ENCODE measurements around the gene MAN2A2.
A peak's percentile ranks its signal among the peaks of the same experiment; 100 is the strongest.
"Not testable (repeated sequence)": the region's sequence is repeated elsewhere in the genome, so short reads cannot be mapped to it uniquely, and the experiment has no call there.

The MAN2A2 gene

GRCh38 chr15:90870354-90871138 lies 32.6 kb upstream of the MAN2A2 start:
- H3K4me1 ChIP-seq (ENCODE audit: control insufficient read depth in 5 of 5, insufficient read depth in 5 of 5, low read length in 5 of 5) = peaks cover 16 to 71% (median 68%) of the 10 kb centered on the region in 5 donors
- H3K9ac ChIP-seq (ENCODE audit: low read length in 5 of 5) = peak overlapping the region; percentile 91 to 99 (median 97)
- no peaks in the 10 kb centered on the region for H3K9me3 ChIP-seq (ENCODE audit: control insufficient read depth in 5 of 5, low read length in 5 of 5)
- peaks cover 0 to 4% (median 2%) of the 10 kb centered on the region in 5 donors for H3K36me3 ChIP-seq (ENCODE audit: control insufficient read depth in 5 of 5, insufficient read depth in 5 of 5, low read length in 5 of 5)
- peak overlapping the region; percentile 100 for H3K27ac ChIP-seq (ENCODE audit: low read depth, low read length)
- no peaks in the 10 kb centered on the region for H3K27me3 ChIP-seq (ENCODE audit: control insufficient read depth in 5 of 5, insufficient read depth in 4 of 5, low read length in 5 of 5)
- H3K4me3 ChIP-seq (ENCODE audit: low read depth in 1 of 5, low read length in 5 of 5) = peak overlapping the region; percentile 66 to 88 (median 83)

DNA sequence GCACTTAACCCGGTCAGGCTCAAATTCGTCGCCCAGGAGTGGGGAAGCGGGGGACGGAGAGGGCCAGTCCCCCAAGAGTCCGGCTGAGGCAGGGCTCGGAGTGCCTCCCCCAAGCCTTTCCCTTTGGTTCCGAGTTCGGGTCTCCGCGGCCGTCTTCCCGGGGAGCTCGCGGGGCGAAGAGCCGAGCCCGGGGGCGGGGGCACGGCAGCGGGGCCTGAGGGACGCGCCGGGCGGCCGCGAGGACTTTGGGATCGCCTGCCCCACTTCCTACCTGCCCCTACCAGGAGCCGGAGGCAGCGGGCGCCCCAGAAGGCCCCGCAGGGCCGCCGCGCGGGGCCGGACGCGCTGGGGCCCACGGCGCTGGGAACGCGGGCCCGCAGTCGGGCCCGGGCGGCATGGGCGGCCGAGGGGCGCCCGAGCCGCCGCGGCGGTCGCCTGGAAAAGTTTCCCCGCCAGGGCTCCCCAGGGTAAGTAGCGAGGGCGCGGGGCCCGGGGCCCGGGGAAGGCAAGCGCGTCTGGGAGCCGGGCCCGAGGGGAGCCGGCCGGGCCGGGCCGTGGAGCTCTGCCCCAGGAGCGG lies 31.9 kb upstream of the MAN2A2 start:
- Histone ChIP-seq H3K27ac (ENCODE audit: low read depth, low read length) (peak overlapping the region; percentile 100), H3K27me3 (ENCODE audit: control insufficient read depth in 5 of 5, insufficient read depth in 4 of 5, low read length in 5 of 5) (no peaks in the 10 kb centered on the region), H3K9me3 (ENCODE audit: control insufficient read depth in 5 of 5, low read length in 5 of 5) (no peaks in the 10 kb centered on the region), H3K36me3 (ENCODE audit: control insufficient read depth in 5 of 5, insufficient read depth in 5 of 5, low read length in 5 of 5) (peaks cover 0 to 11% (median 8%) of the 10 kb centered on the region in 5 donors), H3K4me1 (ENCODE audit: control insufficient read depth in 5 of 5, insufficient read depth in 5 of 5, low read length in 5 of 5) (peaks cover 16 to 69% (median 62%) of the 10 kb centered on the region in 5 donors), H3K4me3 (ENCODE audit: low read depth in 1 of 5, low read length in 5 of 5) (peak overlapping the region in 4 of 5 donors; percentile 83 to 88 (median 86)), H3K9ac (ENCODE audit: low read length in 5 of 5) (peak overlapping the region; percentile 91 to 99 (median 97))

GRCh38 chr15:90871716-90872485 lies 31.2 kb upstream of the MAN2A2 start:
- Histone ChIP-seq H3K9ac (ENCODE audit: low read length in 5 of 5) (peak overlapping the region; percentile 84 to 97 (median 95)), H3K36me3 (ENCODE audit: control insufficient read depth in 5 of 5, insufficient read depth in 5 of 5, low read length in 5 of 5) (peaks cover 0 to 18% (median 15%) of the 10 kb centered on the region in 5 donors), H3K4me1 (ENCODE audit: control insufficient read depth in 5 of 5, insufficient read depth in 5 of 5, low read length in 5 of 5) (peaks cover 16 to 64% (median 57%) of the 10 kb centered on the region in 5 donors), H3K4me3 (ENCODE audit: low read depth in 1 of 5, low read length in 5 of 5) (peak overlapping the region; percentile 83 to 92 (median 87)), H3K9me3 (ENCODE audit: control insufficient read depth in 5 of 5, low read length in 5 of 5) (no peaks in the 10 kb centered on the region), H3K27ac (ENCODE audit: low read depth, low read length) (peak overlapping the region; percentile 100), H3K27me3 (ENCODE audit: control insufficient read depth in 5 of 5, insufficient read depth in 4 of 5, low read length in 5 of 5) (no peaks in the 10 kb centered on the region)

DNA sequence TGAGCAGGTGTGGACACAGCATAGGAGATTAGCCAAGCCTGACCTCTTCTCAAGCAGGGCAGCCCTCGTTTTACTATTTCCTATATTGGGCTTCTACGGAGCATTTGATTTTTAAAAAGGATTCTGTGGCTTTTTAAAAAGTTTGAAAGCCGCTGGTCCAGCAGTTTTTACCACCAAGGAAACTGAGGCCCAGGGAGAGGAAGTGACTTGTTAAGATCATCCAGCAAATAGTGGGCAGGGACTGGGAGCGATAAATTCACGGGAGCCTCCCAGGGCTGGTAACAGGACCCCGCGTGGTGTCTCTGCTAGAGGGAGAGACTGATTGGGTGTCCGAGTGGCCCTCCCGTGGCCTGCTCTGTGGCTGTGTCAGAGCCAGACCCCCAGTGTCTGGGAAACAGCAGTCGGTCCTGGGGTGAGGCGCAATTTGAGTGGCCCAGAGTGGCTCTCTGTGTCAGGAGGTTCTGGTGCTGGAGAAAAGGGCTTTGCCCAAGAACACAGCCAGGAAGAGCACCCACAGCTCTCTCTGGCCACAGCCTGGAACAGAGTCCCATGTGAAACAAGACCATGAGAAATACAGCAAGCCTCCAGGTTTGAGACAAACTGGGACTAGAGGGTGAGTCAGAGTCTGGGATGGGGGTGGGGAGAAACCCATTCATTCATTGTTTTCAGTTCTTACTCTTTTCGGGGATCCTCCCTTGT lies 30.5 kb upstream of the MAN2A2 start:
- peaks cover 16 to 58% (median 56%) of the 10 kb centered on the region in 5 donors for H3K4me1 ChIP-seq (ENCODE audit: control insufficient read depth in 5 of 5, insufficient read depth in 5 of 5, low read length in 5 of 5)
- peak overlapping the region; percentile 83 to 92 (median 87) for H3K4me3 ChIP-seq (ENCODE audit: low read depth in 1 of 5, low read length in 5 of 5)
- H3K9me3 ChIP-seq (ENCODE audit: control insufficient read depth in 5 of 5, low read length in 5 of 5) = no peaks in the 10 kb centered on the region
- H3K36me3 ChIP-seq (ENCODE audit: control insufficient read depth in 5 of 5, insufficient read depth in 5 of 5, low read length in 5 of 5) = peaks cover 0 to 25% (median 23%) of the 10 kb centered on the region in 5 donors
- peak overlapping the region; percentile 84 to 97 (median 95) for H3K9ac ChIP-seq (ENCODE audit: low read length in 5 of 5)
- H3K27ac ChIP-seq (ENCODE audit: low read depth, low read length) = peak overlapping the region; percentile 100
- no peaks in the 10 kb centered on the region for H3K27me3 ChIP-seq (ENCODE audit: control insufficient read depth in 5 of 5, insufficient read depth in 4 of 5, low read length in 5 of 5)

DNA sequence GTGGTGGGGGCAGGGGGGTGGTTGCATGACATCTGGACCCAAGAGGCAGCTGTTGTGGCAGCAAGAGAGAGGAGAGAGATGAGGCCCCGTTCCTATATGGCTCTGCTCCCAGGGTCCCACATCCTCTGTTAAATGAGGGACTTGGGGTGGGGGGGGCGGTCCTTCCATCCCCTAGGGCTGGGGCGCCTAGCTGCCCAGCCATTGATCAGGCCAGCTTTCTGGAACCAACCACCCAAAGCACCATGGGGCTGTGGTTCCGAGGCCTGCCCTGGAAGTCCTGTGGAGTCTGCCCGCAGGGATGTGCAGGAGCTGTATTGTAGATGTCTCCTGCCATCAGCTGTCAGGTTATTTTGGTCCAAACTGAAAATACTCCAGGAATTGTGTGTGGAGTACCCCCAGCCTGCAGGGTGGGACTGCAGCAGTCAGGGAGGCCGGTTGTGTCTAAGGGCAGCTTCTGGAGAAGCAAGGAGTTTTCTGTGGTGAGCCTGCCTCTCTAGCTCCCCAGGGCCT lies 29.6 kb upstream of the MAN2A2 start:
- Histone ChIP-seq H3K4me3 (ENCODE audit: low read depth in 1 of 5, low read length in 5 of 5) (peak overlapping the region; percentile 48 to 88 (median 86)), H3K36me3 (ENCODE audit: control insufficient read depth in 5 of 5, insufficient read depth in 5 of 5, low read length in 5 of 5) (peaks cover 0 to 34% (median 32%) of the 10 kb centered on the region in 5 donors), H3K27ac (ENCODE audit: low read depth, low read length) (peak overlapping the region; percentile 100), H3K27me3 (ENCODE audit: control insufficient read depth in 5 of 5, insufficient read depth in 4 of 5, low read length in 5 of 5) (no peaks in the 10 kb centered on the region), H3K9me3 (ENCODE audit: control insufficient read depth in 5 of 5, low read length in 5 of 5) (no peaks in the 10 kb centered on the region), H3K9ac (ENCODE audit: low read length in 5 of 5) (peak overlapping the region in 4 of 5 donors; percentile 8 to 97 (median 92)), H3K4me1 (ENCODE audit: control insufficient read depth in 5 of 5, insufficient read depth in 5 of 5, low read length in 5 of 5) (peaks cover 16 to 50% (median 49%) of the 10 kb centered on the region in 5 donors)

DNA sequence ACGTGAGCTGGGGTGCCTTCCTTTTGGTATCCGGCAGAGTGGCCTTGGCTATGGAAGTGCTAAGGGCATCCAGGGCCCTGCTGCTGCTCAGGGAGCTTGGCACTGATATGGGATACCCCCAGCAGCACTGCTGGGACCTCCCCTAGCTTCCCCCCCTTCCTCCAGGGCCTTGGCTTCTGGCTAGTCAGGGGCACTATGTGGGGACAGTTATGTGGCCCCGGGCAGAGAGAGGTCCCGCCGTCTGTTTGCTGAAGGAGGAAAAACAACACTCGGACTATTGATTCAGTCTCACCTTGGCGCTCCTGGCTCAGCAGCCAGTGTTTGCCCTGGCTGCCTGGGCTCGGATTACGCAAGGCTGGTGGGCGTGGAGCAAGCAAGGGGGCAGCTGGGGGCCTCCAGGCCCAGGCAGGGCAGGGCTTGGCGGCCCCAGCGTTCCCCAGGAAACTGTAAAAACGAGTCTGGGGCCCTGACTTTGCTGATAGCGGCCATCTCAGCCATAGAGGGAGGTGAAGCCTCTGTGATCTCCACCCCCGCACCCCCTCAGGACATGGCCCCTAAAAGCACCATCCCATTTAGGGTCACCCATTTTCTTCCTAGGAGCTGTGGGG lies 29.0 kb upstream of the MAN2A2 start:
- Histone ChIP-seq H3K9me3 (ENCODE audit: control insufficient read depth in 5 of 5, low read length in 5 of 5) (no peaks in the 10 kb centered on the region), H3K36me3 (ENCODE audit: control insufficient read depth in 5 of 5, insufficient read depth in 5 of 5, low read length in 5 of 5) (peaks cover 0 to 40% (median 37%) of the 10 kb centered on the region in 5 donors), H3K27ac (ENCODE audit: low read depth, low read length) (peak overlapping the region; percentile 100), H3K4me1 (ENCODE audit: control insufficient read depth in 5 of 5, insufficient read depth in 5 of 5, low read length in 5 of 5) (peaks cover 14 to 45% (median 44%) of the 10 kb centered on the region in 5 donors), H3K27me3 (ENCODE audit: control insufficient read depth in 5 of 5, insufficient read depth in 4 of 5, low read length in 5 of 5) (no peaks in the 10 kb centered on the region), H3K9ac (ENCODE audit: low read length in 5 of 5) (peak overlapping the region in 4 of 5 donors; percentile 8 to 97 (median 69)), H3K4me3 (ENCODE audit: low read depth in 1 of 5, low read length in 5 of 5) (peak overlapping the region; percentile 36 to 88 (median 83))

DNA sequence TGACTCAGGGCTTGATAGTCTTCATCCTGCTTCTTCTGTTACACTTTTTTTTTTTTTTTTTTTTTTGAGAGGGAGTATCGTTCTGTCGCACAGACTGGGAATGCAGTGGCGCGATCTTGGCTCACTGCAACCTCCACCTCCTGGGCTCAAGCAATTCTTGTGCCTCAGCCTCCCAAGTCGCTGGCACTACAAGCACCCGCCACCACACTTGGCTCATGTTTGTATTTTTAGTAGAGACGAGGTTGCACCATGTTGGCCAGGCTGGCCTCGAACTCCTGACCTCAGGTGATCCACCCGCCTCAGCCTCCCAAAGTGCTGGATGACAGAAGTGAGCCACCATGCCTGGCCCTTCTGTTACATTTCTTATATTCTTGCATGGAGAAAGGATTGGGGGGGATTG lies 28.1 kb upstream of the MAN2A2 start:
- not testable (repeated sequence) for H3K4me3 ChIP-seq (ENCODE audit: low read depth in 1 of 5, low read length in 5 of 5); H3K27me3 ChIP-seq (ENCODE audit: control insufficient read depth in 5 of 5, insufficient read depth in 4 of 5, low read length in 5 of 5); H3K9me3 ChIP-seq (ENCODE audit: control insufficient read depth in 5 of 5, low read length in 5 of 5); H3K9ac ChIP-seq (ENCODE audit: low read length in 5 of 5)
- Histone ChIP-seq H3K36me3 (ENCODE audit: control insufficient read depth in 5 of 5, insufficient read depth in 5 of 5, low read length in 5 of 5) (peaks cover 0 to 48% (median 46%) of the 10 kb centered on the region in 5 donors), H3K27ac (ENCODE audit: low read depth, low read length) (peak overlapping the region; percentile 23), H3K4me1 (ENCODE audit: control insufficient read depth in 5 of 5, insufficient read depth in 5 of 5, low read length in 5 of 5) (peaks cover 7 to 36% (median 35%) of the 10 kb centered on the region in 5 donors)

- Histone ChIP-seq H3K9ac (ENCODE audit: low read length in 5 of 5) (no peak overlapping the region), H3K36me3 (ENCODE audit: control insufficient read depth in 5 of 5, insufficient read depth in 5 of 5, low read length in 5 of 5) (peaks cover 0 to 54% (median 52%) of the 10 kb centered on the region in 5 donors), H3K27me3 (ENCODE audit: control insufficient read depth in 5 of 5, insufficient read depth in 4 of 5, low read length in 5 of 5) (no peaks in the 10 kb centered on the region), H3K9me3 (ENCODE audit: control insufficient read depth in 5 of 5, low read length in 5 of 5) (no peaks in the 10 kb centered on the region), H3K4me3 (ENCODE audit: low read depth in 1 of 5, low read length in 5 of 5) (no peak overlapping the region), H3K27ac (ENCODE audit: low read depth, low read length) (peak overlapping the region; percentile 23), H3K4me1 (ENCODE audit: control insufficient read depth in 5 of 5, insufficient read depth in 5 of 5, low read length in 5 of 5) (peaks cover 3 to 30% (median 29%) of the 10 kb centered on the region in 5 donors)
These were observed 27.5 kb upstream of the MAN2A2 start for GRCh38 chr15:90875549-90875981.

DNA sequence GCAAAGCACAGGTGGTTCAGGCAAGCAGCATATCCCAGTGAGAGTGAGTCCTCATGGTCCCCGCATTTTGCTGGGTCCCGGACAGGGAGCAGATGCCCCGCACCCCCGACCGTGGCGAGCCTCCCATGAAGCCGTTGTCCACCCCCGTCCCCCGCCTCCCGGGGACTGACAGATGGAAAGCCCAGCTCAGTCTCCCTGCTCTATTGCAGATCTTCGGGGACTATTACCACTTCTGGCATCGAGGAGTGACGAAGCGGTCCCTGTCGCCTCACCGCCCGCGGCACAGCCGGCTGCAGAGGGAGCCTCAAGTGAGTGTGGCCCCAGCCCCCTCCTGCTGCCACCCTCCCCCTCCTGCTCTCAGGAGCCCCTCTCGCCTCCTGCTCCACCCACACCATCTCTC lies 27.1 kb upstream of the MAN2A2 start:
- Histone ChIP-seq H3K4me1 (ENCODE audit: control insufficient read depth in 5 of 5, insufficient read depth in 5 of 5, low read length in 5 of 5) (peaks cover 3 to 25% (median 24%) of the 10 kb centered on the region in 5 donors), H3K27ac (ENCODE audit: low read depth, low read length) (peak overlapping the region; percentile 23)

More for the DNA sequence above, 27.1 kb upstream of the MAN2A2 start:
- Histone ChIP-seq H3K27me3 (ENCODE audit: control insufficient read depth in 5 of 5, insufficient read depth in 4 of 5, low read length in 5 of 5) (no peaks in the 10 kb centered on the region), H3K4me3 (ENCODE audit: low read depth in 1 of 5, low read length in 5 of 5) (no peak overlapping the region), H3K9ac (ENCODE audit: low read length in 5 of 5) (no peak overlapping the region), H3K9me3 (ENCODE audit: control insufficient read depth in 5 of 5, low read length in 5 of 5) (no peaks in the 10 kb centered on the region), H3K36me3 (ENCODE audit: control insufficient read depth in 5 of 5, insufficient read depth in 5 of 5, low read length in 5 of 5) (peaks cover 0 to 59% (median 57%) of the 10 kb centered on the region in 5 donors)

All from subcutaneous abdominal adipose tissue (tissue), 5 donors.